Measurements from ENCODE around the gene NPAS3.

NPAS3 gene

GRCh38 chr14:33560718-33561431, 622.2 kb downstream of the NPAS3 start:
- no peak for DNase-seq (ENCODE audit: low spot score)

GRCh38 chr14:33561488-33562175, 623.0 kb downstream of the NPAS3 start:
- no peak for DNase-seq (ENCODE audit: low spot score)

GRCh38 chr14:33563191-33563900, 624.7 kb downstream of the NPAS3 start:
- DNase-seq (ENCODE audit: low spot score), result no peak

- no peak for DNase-seq (ENCODE audit: low spot score)
Observed at GRCh38 chr14:33563901-33564197, 625.2 kb downstream of the NPAS3 start.

GRCh38 chr14:33564774-33565630, 626.3 kb downstream of the NPAS3 start:
- DNase-seq (ENCODE audit: low spot score), result no peak

GRCh38 chr14:33566082-33566481, 627.4 kb downstream of the NPAS3 start:
- DNase-seq (ENCODE audit: low spot score), result no peak

- DNase-seq (ENCODE audit: low spot score), result no peak
Observed at GRCh38 chr14:33567023-33567728, 628.5 kb downstream of the NPAS3 start.

GRCh38 chr14:33567731-33568130, 629.1 kb downstream of the NPAS3 start:
- DNase-seq (ENCODE audit: low spot score), result no peak

GRCh38 chr14:33568935-33569579, 630.4 kb downstream of the NPAS3 start:
- DNase-seq (ENCODE audit: low spot score), result no peak

- no peak for DNase-seq (ENCODE audit: low spot score)
Observed at GRCh38 chr14:33569821-33570687, 631.4 kb downstream of the NPAS3 start.

- DNase-seq (ENCODE audit: low spot score), result no peak
Observed at GRCh38 chr14:33570694-33571310, 632.1 kb downstream of the NPAS3 start.

- DNase-seq (ENCODE audit: low spot score), result no peak
Observed at GRCh38 chr14:33573301-33573880, 634.7 kb downstream of the NPAS3 start.

- no peak for DNase-seq (ENCODE audit: low spot score)
Observed at GRCh38 chr14:33576014-33576413, 637.3 kb downstream of the NPAS3 start.

GRCh38 chr14:33578461-33579216, 640.0 kb downstream of the NPAS3 start:
- no peak for DNase-seq (ENCODE audit: low spot score)

- DNase-seq (ENCODE audit: low spot score), result no peak
Observed at GRCh38 chr14:33580231-33580749, 641.6 kb downstream of the NPAS3 start.

- no peak for DNase-seq (ENCODE audit: low spot score)
Observed at GRCh38 chr14:33580841-33581240, 642.2 kb downstream of the NPAS3 start.

- DNase-seq (ENCODE audit: low spot score), result no peak
Observed at GRCh38 chr14:33584697-33585096, 646.0 kb downstream of the NPAS3 start.

GRCh38 chr14:33586806-33587205, 648.1 kb downstream of the NPAS3 start:
- no peak for DNase-seq (ENCODE audit: low spot score)

Measured in LoVo (cell line).